HG03354 (cell line): Measurements from ENCODE around the gene RC3H1.

Experiments used
- ATAC-seq: cut with Tn5 transposase; IDR thresholded peaks from one replicate; pipeline ENCODE4 v1.9.1; 2021; ENCODE audit warnings: mild to moderate bottlenecking; ENCODE audit not compliant: unreplicated experiment, poor library complexity, severe bottlenecking

Gene RC3H1

GRCh38 chr1:173903827-173904531, 118.2 kb downstream of the RC3H1 start:
- ATAC-seq = no peak

GRCh38 chr1:173900992-173901391, 121.2 kb downstream of the RC3H1 start:
- no peak for ATAC-seq

DNA sequence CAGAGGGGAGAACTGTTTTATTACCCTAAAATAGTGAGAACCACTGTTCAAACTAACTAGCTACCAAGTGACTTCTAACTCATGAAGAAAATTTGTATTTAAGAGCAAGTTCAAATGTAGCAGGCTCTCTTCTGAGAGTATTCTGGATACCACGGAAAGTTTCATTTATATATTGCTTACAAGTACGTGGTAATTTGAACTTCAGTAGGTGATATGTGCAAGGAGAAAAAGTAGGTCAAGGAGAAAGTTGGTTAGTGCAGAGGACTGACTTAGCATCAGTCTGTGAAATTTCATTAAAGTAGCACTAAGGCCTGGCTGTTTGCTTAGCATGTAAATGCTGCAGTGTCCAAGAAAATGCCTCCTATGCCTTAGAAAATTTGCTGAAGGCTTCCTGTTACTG, 121.7 kb downstream of the RC3H1 start:
- no peak for ATAC-seq

- ATAC-seq = no peak
Observed at GRCh38 chr1:173894189-173894588, 128.0 kb downstream of the RC3H1 start.

DNA sequence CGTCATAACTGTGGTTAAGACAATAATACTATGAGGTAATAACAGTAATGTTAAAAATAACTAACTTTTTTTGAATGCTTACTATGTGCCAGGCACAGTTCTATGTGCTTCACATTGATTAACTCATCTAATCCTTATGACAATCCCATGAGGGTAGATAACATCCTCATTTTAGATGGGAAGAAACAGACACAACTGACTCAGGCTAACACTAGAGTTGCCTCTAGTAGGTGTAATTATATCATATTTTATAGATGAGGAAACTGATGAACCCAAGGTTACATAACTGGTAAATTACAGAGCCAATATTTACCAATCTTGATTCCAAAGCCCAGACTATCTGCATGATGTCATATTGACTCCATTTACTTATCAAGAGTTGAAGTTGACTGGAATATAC, 128.5 kb downstream of the RC3H1 start:
- no peak for ATAC-seq

- no peak for ATAC-seq
Observed at GRCh38 chr1:173889885-173890284, 132.3 kb downstream of the RC3H1 start.

DNA sequence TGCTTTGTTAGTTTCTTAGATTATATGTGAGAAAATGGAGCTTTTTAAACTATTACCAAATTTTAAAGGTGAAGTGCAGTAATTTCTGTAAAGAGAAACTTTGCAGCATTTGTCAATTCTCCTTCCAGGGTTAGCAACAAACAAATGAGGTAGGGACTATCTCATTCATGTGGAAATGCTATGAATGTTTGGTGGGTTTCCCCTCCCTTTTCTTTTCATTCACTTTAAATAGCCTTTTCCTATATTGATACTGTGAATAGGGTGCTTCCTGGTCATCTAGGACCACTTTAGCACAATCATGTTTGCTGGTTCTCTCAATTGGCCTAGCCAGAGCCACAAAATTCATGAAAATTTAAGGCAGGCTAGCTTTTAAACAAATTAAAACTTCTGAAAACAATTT, 133.4 kb downstream of the RC3H1 start:
- ATAC-seq = no peak

GRCh38 chr1:173887627-173888026, 134.5 kb downstream of the RC3H1 start:
- no peak for ATAC-seq

- no peak for ATAC-seq
Observed at GRCh38 chr1:173886746-173887611, 135.2 kb downstream of the RC3H1 start.

DNA sequence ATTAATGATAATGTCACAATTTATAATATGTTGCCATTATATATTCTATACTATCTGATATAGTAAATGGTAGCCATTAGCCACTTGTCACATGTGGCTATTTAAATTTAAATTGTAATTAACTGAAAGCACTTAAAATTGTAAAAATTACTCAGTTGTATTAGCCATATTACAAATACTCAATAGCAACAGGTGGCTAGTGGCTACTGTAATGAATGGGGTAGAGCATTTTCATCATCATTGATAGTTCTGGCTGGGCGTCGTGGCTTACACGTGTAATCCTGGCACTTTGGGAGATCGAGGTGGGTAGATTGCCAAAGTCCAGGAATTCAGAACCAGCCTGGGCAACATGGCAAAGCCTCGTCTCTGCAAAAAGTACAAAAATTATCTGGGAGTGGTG, 137.5 kb downstream of the RC3H1 start:
- ATAC-seq = no peak
